K562 (cell line): Measurements from ENCODE around the gene GNAZ. TPM values are rescaled to one million over a fixed set of nuclear protein-coding genes. Genes with fewer than 3 reads are reported as not detected.
A peak's percentile ranks its signal among the peaks of the same experiment; 100 is the strongest.

Experiments
- ATAC-seq: fragments of 200-7000 bp; cut with Tn5 transposase; 3 replicates; pipeline ENCODE4 v1.9.1; 2020; ENCODE audit warnings: moderate library complexity
- BruUV-seq: library from RNA; stranded (reverse); fragments of 400-500 nt; replicated peaks from 2 replicates; lab custom pipeline; 2021; lab: Mats Ljungman, UMichigan
- CTCF ChIA-PET: fragments of 300-600 bp; formaldehyde crosslinking; extraction: SDS; loops from one replicate; lab custom pipeline; 2021; ENCODE audit warnings: low intra/inter-chr PET ratio; lab: Yijun Ruan, JAX
- POLR2A ChIA-PET: fragments of 300-600, 350-650 bp; sonication (Branson Sonifier 250); formaldehyde crosslinking; extraction: SDS; loops from one replicate; lab custom pipeline; 2021; ENCODE audit warnings: antibody characterized with exemption, inconsistent platforms; lab: Yijun Ruan, JAX
- DNase-seq, 4 experiments: peaks; one replicate each; pipeline versions ENCODE4 v3.0.0 to v3.0.0-alpha.2; 2011 to 2018; ENCODE audit warnings: low spot score in 3 of 4, mixed read lengths in 3 of 4; ENCODE audit errors: extremely low read depth in 1 of 4
- FAIRE-seq: peaks from 2 replicates; lab custom pipeline; 2011; peaks lifted over from hg19 to GRCh38; lab: Jason Lieb, UNC
- H2AFZ ChIP-seq: 2 replicates; pipeline ENCODE4 v1.6.0; 2011; ENCODE audit warnings: low read depth, low read length, control low read depth, inconsistent platforms
- H3K27ac ChIP-seq: fragments of 200-600 bp; 3 replicates; pipeline ENCODE4 v1.8.0; 2011; ENCODE audit warnings: low read depth, mild to moderate bottlenecking, control low read depth, inconsistent platforms, low read length, moderate library complexity, mixed read lengths; ENCODE audit errors: extremely low read depth
- H3K27me3 ChIP-seq, 2 experiments: fragments of 300-600 bp in 1 of 2; 2 replicates in 1 of 2; 3 replicates in 1 of 2; pipeline versions ENCODE4 v1.6.0 to v1.8.0; 2011; ENCODE audit warnings: inconsistent platforms in 2 of 2, low read length in 2 of 2, mild to moderate bottlenecking in 1 of 2, mixed read lengths in 1 of 2, moderate library complexity in 1 of 2; ENCODE audit not compliant: control insufficient read depth in 2 of 2, insufficient read depth in 2 of 2
- H3K36me3 ChIP-seq: fragments of 300-600 bp; 3 replicates; pipeline ENCODE4 v1.8.0; 2011; ENCODE audit warnings: mild to moderate bottlenecking, low read length, inconsistent platforms; ENCODE audit not compliant: control insufficient read depth, insufficient read depth
- H3K4me1 ChIP-seq, 2 experiments: fragments of 200-600 bp in 1 of 2; replicated peaks in 1 of 2; 2 replicates in 1 of 2; 3 replicates in 1 of 2; pipeline versions ENCODE4 v1.5.1 to v1.8.0; 2011; ENCODE audit warnings: inconsistent platforms in 2 of 2, low read length in 2 of 2, mild to moderate bottlenecking in 1 of 2, mixed read lengths in 1 of 2, moderate library complexity in 1 of 2; ENCODE audit not compliant: control insufficient read depth in 2 of 2, insufficient read depth in 2 of 2
- H3K4me2 ChIP-seq: 2 replicates; pipeline ENCODE4 v1.6.1; 2011; ENCODE audit warnings: low read length, control low read depth, inconsistent platforms, mixed read lengths; ENCODE audit not compliant: insufficient read depth
- H3K4me3 ChIP-seq: fragments of 200-600 bp; sonication (generic), shearing (Covaris generic); 2 replicates; pipeline ENCODE4 v1.5.1; 2016; ENCODE audit warnings: control low read depth, inconsistent platforms
- H3K79me2 ChIP-seq: fragments of 200-600 bp; 3 replicates; pipeline ENCODE4 v1.8.0; 2011; ENCODE audit warnings: low read length, inconsistent platforms; ENCODE audit not compliant: control insufficient read depth, insufficient read depth
- H3K9ac ChIP-seq, 2 experiments: 2 replicates each; pipeline versions ENCODE4 v1.6.0 to v1.6.1; 2011; ENCODE audit warnings: low read depth in 2 of 2, low read length in 2 of 2, control low read depth in 1 of 2, inconsistent platforms in 1 of 2, mild to moderate bottlenecking in 1 of 2, mixed read lengths in 1 of 2; ENCODE audit not compliant: insufficient read depth in 1 of 2
- H3K9me1 ChIP-seq: one replicate; pipeline ENCODE4 v1.6.0; 2011; ENCODE audit warnings: inconsistent platforms, mild to moderate bottlenecking, low read length, moderate library complexity; ENCODE audit not compliant: control insufficient read depth, insufficient read depth
- H3K9me3 ChIP-seq: replicated peaks from 2 replicates; pipeline ENCODE4 v1.5.1; 2011; ENCODE audit warnings: low read depth, low read length, inconsistent platforms; ENCODE audit not compliant: control insufficient read depth, insufficient read depth
- H4K20me1 ChIP-seq: replicated peaks from 2 replicates; pipeline ENCODE4 v1.6.1; 2011; ENCODE audit warnings: low read length, inconsistent platforms, mixed read lengths; ENCODE audit not compliant: control insufficient read depth, insufficient read depth
- GTF2F1 ChIP-seq: IDR thresholded peaks from 2 replicates; pipeline ENCODE4 v1.6.1; 2011; ENCODE audit warnings: low read depth, low read length, improper control_type of control experiment
- PHF20 ChIP-seq: fragments of 450-650 bp; IDR thresholded peaks from 2 replicates; pipeline ENCODE4 v1.6.1; 2018; ENCODE audit not compliant: partially characterized antibody
- SMC3 ChIP-seq: conservative IDR thresholded peaks from 2 replicates; pipeline ENCODE4 v1.6.1; 2011; ENCODE audit warnings: low read depth, low read length, improper control_type of control experiment; ENCODE audit not compliant: insufficient read depth
- SP2 ChIP-seq: IDR thresholded peaks from 2 replicates; pipeline ENCODE4 v1.6.1; 2011; ENCODE audit warnings: mild to moderate bottlenecking, low read depth, low read length, moderate library complexity; ENCODE audit not compliant: poor library complexity, severe bottlenecking; ENCODE audit errors: extremely low read depth
- TBP ChIP-seq: optimal IDR thresholded peaks from 2 replicates; pipeline ENCODE3; 2011; ENCODE audit warnings: low read depth, low read length, improper control_type of control experiment
- ZKSCAN1 ChIP-seq: fragments of 150-350 bp; IDR thresholded peaks from 2 replicates; pipeline ENCODE4 v1.6.1; 2016; ENCODE audit warnings: low read depth, low read length
- WGBS: fragments of 100-300 bp; shearing (Covaris generic); methylation state at CpG from one replicate; pipeline ENCODE4 v1.1.6; 2016; ENCODE audit warnings: low coverage, mixed read lengths; ENCODE audit not compliant: insufficient coverage; ENCODE audit errors: missing lambda C conversion rate; 5-methylcytosine and 5-hydroxymethylcytosine counted together
- in situ Hi-C: fragments of 300-500 bp; cut with MboI; formaldehyde crosslinking; loops from 4 replicates; pipeline ENCODE4 v1.15.0; 2018; ENCODE audit warnings: inconsistent platforms, mixed read lengths
- intact Hi-C: fragments of 100-400 bp; cut with micrococcal nuclease; formaldehyde crosslinking; loops from 2 replicates; pipeline ENCODE4 v1.14.2; 2022
- polyA plus RNA-seq, 8 experiments: library from polyadenylated mRNA; depleted of rRNA in 4 of 8; stranded (reverse) in 5 of 8; unstranded in 3 of 8; fragments of >200 nt; fragmentation: Nextera tagmentation in 2 of 8; fragmentation: Illumina TruSeq in 1 of 8; extraction: Ambion mirVana in 2 of 8; extraction: Trizol in 1 of 8; gene quantifications; 2 replicates each; pipeline versions ENCODE4 v1.2.1 to v1.2.3, GENCODE V29; 2011 to 2014; ENCODE audit warnings: inconsistent platforms in 1 of 8, missing spikeins in 1 of 8
- total RNA-seq, 7 experiments: library from RNA; depleted of rRNA in 6 of 7; stranded (reverse); fragments of >200 nt in 6 of 7; fragmentation: Illumina TruSeq in 2 of 7; extraction: Trizol in 2 of 7; gene quantifications; 2 replicates each; pipeline versions ENCODE4 v1.2.1 to v1.2.3, GENCODE V29; 2011 to 2021; ENCODE audit warnings: low replicate concordance in 1 of 7

The GNAZ gene
- total and polyA plus RNA-seq, 9 of the 15 experiments (the other 6 are each of a cell fraction or from before 2014, with no cell fraction given): 0.04 to 0.22 (median 0.13) TPM; not detected in 3

DNA sequence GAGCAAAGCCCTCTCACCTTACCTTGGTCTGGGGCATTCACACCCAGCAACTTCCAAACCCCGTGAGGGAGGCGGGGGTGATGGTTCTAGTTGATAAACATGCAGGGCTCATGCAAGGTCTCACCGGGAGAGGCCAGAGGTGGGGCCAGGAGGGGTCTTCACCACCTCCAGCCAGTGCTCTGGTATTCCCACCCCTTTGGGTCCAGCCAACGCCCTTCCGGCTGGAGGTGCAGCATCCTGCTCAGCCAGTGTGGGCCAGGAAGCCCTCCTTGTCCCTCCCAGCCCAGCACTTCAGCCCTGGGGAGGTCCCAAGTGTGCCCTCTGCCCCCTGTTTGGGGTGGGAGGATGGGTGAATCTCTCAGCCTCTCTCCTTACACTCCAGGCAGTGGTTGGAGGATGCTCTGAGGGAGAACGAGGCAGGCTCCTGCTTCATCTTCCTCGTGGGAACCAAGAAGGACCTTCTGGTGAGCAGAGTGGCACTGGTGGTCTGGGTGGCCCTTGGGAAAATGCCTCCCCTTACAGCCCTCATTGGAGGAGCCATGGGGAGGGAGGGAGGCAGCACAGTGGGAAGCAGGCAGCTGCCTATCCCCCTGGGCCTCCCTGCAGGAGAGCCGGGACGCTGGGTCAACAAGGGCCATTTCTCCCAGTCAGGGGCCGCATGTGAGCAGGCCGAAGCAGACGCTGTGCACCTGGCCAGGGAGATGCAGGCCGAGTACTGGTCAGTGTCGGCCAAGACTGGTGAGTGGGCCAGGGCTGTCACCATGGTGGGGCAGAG lies 88.4 kb downstream of the GNAZ start:
- Histone ChIP-seq H3K4me2 (no peak overlapping the region), H4K20me1 (peaks cover 79% of the 10 kb centered on the region), H3K4me1 (peaks cover 4 to 35% of the 10 kb centered on the region in 2 experiments; a peak in 3 of 5 replicates), H3K9ac (peak overlapping the region in 1 of 2 experiments; percentile 59; a peak in 2 of 4 replicates), H3K4me3 (no peak overlapping the region), H2AFZ (no peak overlapping the region), H3K9me1 (peaks cover 6% of the 10 kb centered on the region), H3K9me3 (no peaks in the 10 kb centered on the region)
- no TSS peak for BruUV-seq
- in situ Hi-C loops: loop anchor here (25.0 kb wide), 1 partner anchor 429 kb away; the partner anchor contains the start of gene IGLL1
- intact Hi-C loops: no loop called here
- peak; percentile 1 for ATAC-seq
- no peak for FAIRE-seq
- ChIA-PET POLR2A (interaction anchor here (0.5 to 86.5 kb wide), 10 partner anchors 9 to 456 kb away, joined by 3 to 3476 read pairs (median 3); partner anchors contain the start of genes BCR and RAB36), CTCF (interaction anchor here (3.1 kb wide), 1 partner anchor 123 kb away, joined by 16 read pairs; no protein-coding TSS in a partner anchor)
- peak; percentile 64; the same call in 1 of the 2 replicates for TF ChIP-seq GTF2F1
- 0 out of 2 replicates have a peak, but pooled peaks have one; percentile 42 for TF ChIP-seq ZKSCAN1
- TF ChIP-seq PHF20: no peak
- peak; percentile 16 for TF ChIP-seq SP2
- TF ChIP-seq SMC3: 0 out of 2 replicates have a peak, but pooled peaks have one; percentile 3
- TF ChIP-seq TBP: peak; percentile 7
- TF ChIP-seq, all 486 proteins: peak for 5
- peak in 1 of 4 experiments; percentile 60 for DNase-seq
- no peak overlapping the region for H3K27ac ChIP-seq
- no peaks in the 10 kb centered on the region for H3K79me2 ChIP-seq
- WGBS: 7% methylated on average over 14 of the region's 14 CpGs
- peaks cover 79 to 92% of the 10 kb centered on the region in 2 experiments for H3K27me3 ChIP-seq
- H3K36me3 ChIP-seq: no peaks in the 10 kb centered on the region
